Measurements from ENCODE around the gene RTTN.

Gene RTTN

GRCh38 chr18:70235478-70235877, 30.0 kb upstream of the RTTN start:
- TF ChIP-seq CTCF (IDR thresholded peaks at IDR 0.05; ENCODE audit: low read depth, low read length) = no peak

DNA sequence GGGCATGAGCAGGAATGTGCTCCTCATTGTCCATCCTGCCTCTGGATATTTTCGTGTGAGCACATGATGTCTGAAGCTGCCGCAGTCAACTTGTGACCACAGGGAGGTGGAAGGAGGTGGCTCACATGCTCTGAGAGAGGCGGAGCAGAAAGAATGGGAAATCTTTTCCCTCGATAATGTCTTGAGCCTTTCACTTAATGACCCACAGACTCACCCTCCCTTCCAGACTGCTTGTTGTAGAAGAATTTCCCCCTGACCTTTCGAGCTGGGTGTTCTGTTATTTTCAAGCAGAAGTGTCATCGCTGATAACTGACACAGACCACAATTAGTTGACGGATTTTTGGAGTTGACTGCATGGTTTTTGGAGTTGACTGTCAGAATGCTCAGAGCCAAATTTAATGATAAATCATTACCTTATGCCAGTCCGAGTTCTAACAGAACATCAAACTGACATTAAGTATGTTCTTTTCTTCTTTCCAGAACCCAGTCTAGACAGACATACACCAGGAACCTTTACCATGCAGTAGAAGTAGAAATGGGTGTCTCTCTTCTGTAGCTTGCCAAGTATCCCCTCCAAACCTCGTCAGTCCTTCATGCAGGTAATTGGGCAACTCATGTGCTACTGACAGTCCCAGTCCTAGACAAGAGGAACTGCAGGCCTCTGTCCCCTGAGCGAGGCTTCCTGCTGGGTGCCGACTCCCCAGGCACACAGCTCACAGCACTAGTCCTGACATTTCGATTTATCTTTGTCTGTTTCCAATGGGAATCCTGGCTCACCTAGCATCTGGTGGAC, 29.4 kb upstream of the RTTN start:
- H3K4me3 ChIP-seq (replicated peaks in 1 of 2; ENCODE audit: low read depth in 2 of 2, low read length in 2 of 2) = no peak overlapping the region
- peak; percentile 27 to 68 for DNase-seq (ENCODE audit: low read depth in 2 of 2)
- TF ChIP-seq CTCF (IDR thresholded peaks at IDR 0.05; ENCODE audit: low read depth, low read length) = no peak

More at GRCh38 chr18:70235478-70235877, 30.0 kb upstream of the RTTN start:
- no peak overlapping the region for H3K4me3 ChIP-seq (replicated peaks in 1 of 2; ENCODE audit: low read depth in 2 of 2, low read length in 2 of 2)
- no peak for DNase-seq (ENCODE audit: low read depth in 2 of 2)

- no peak for DNase-seq (ENCODE audit: low read depth in 2 of 2)
- TF ChIP-seq CTCF (IDR thresholded peaks at IDR 0.05; ENCODE audit: low read depth, low read length) = no peak
- no peak overlapping the region for H3K4me3 ChIP-seq (replicated peaks in 1 of 2; ENCODE audit: low read depth in 2 of 2, low read length in 2 of 2)
Observed at GRCh38 chr18:70233974-70234373, 28.5 kb upstream of the RTTN start.

GRCh38 chr18:70232261-70232660, 26.8 kb upstream of the RTTN start:
- no peak for TF ChIP-seq CTCF (IDR thresholded peaks at IDR 0.05; ENCODE audit: low read depth, low read length)
- DNase-seq (ENCODE audit: low read depth in 2 of 2) = no peak
- H3K4me3 ChIP-seq (replicated peaks in 1 of 2; ENCODE audit: low read depth in 2 of 2, low read length in 2 of 2) = no peak overlapping the region

DNA sequence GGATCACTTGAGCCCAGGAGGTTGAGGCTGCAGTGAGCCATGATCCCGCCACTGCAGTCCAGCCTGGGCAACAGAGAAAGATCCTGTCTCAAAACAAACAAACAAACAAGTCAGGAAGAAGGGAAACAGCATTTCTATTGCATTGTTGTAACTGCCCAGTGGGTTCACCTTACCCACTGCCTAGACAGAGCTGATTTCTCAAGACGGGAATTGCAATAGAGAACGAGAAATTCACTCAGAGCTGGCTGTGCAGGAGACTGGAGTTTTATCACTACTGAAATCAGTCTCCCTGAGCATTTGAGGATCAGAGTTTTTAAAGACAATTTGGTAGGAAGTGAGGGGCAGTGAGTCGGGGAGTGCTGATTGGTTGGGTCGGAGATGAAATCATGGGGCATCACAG, 24.2 kb upstream of the RTTN start:
- no peak for DNase-seq (ENCODE audit: low read depth in 2 of 2)
- no peak for TF ChIP-seq CTCF (IDR thresholded peaks at IDR 0.05; ENCODE audit: low read depth, low read length)
- H3K4me3 ChIP-seq (replicated peaks in 1 of 2; ENCODE audit: low read depth in 2 of 2, low read length in 2 of 2) = no peak overlapping the region

- peak in 1 of 2 donors; percentile 20 for DNase-seq (ENCODE audit: low read depth in 2 of 2)
- no peak overlapping the region for H3K4me3 ChIP-seq (replicated peaks in 1 of 2; ENCODE audit: low read depth in 2 of 2, low read length in 2 of 2)
- no peak for TF ChIP-seq CTCF (IDR thresholded peaks at IDR 0.05; ENCODE audit: low read depth, low read length)
Observed at GRCh38 chr18:70228536-70228935, 23.0 kb upstream of the RTTN start.

DNA sequence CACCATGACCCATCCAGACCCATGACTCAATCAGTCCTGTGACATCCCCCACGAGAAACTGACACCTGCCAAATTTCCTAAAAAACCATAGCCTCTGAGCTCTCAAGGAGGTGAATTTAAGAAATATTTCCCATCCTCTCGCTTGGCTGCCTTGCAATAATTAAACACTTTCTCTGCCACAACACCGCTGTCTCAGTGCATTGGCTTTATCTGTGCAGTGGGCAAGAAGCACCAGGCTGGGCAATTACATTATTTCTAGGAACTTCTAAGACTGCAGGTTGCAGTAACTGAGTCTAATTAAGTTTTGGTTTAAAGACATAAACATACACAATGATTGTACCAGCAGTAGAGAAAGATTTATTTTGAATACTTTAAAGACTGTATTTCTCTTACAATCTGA, 22.0 kb upstream of the RTTN start:
- DNase-seq (ENCODE audit: low read depth in 2 of 2) = no peak
- no peak overlapping the region for H3K4me3 ChIP-seq (replicated peaks in 1 of 2; ENCODE audit: low read depth in 2 of 2, low read length in 2 of 2)
- TF ChIP-seq CTCF (IDR thresholded peaks at IDR 0.05; ENCODE audit: low read depth, low read length) = no peak

Measured in cardiac fibroblast (primary cell).